GM21825 (cell line): Measurements from ENCODE around the gene QPRT.
"Not testable (repeated sequence)": the region's sequence is repeated elsewhere in the genome, so short reads cannot be mapped to it uniquely, and the experiment has no call there.

Experiments
- ATAC-seq: cut with Tn5 transposase; IDR thresholded peaks from one replicate; pipeline ENCODE4 v1.9.1; 2021; ENCODE audit warnings: mild to moderate bottlenecking, moderate library complexity; ENCODE audit not compliant: unreplicated experiment

The QPRT gene

DNA sequence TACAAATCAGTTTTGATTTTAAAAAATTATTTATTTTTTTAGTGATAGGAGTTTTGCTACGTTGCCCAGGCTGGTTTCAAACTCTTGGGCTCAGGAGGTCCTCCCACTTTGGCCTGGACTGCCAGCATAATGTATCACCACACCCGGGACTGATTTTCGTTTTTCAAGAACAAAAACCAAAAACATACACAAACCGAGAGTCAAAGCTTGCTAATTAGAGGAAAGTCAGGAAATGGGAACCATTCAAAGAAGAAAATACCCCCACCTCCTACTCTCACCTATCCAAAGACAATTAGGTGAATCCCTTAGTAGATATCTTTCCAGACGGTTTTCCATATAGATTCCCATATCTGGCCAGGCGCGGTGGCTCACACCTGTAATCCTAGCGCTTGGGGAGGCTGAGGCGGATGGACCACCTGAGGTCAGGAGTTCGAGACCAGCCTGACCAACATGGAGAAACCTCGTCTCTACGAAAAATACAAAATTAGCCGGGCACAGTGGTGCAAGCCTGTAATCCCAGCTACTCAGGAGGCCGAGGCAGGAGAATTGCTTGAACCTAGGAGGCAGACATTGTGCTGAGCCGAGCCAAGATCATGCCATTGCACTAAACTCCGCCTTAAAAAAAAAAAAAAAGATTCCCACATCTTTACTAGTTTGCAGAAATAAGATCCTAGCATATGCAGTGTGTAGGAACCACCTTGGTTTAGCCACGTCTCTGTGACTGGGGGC, 16.8 kb upstream of the QPRT start:
- no peak for ATAC-seq

- no peak for ATAC-seq
Measured at GRCh38 chr16:29662729-29663015, 16.3 kb upstream of the QPRT start.

DNA sequence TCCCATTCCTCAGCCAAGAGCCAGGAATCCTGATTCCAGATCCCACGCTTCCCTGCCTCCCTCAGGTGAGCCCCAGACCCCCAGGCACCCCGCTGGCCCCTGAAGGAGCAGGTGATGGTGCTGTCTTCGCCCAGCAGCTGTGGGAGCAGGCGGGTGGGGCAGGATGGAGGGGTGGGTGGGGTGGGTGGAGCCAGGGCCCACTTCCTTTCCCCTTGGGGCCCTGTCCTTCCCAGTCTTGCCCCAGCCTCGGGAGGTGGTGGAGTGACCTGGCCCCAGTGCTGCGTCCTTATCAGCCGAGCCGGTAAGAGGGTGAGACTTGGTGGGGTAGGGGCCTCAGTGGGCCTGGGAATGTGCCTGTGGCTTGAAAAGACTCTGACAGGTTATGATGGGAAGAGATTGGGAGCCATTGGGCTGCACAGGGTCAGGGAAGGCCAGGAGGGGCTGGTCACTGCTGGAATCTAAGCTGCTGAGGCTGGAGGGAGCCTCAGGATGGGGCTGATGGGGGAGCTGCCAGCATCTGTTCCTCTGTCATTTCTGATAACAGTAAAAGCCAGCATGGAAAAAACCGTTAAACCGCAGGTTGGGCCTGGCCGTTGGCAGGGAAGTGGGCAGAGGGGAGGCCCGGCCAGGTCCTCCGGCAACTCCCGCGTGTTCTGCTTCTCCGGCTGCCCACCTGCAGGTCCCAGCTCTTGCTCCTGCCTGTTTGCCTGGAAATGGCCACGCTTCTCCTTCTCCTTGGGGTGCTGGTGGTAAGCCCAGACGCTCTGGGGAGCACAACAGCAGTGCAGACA, 15.8 kb upstream of the QPRT start, which contains the start of gene SPN:
Gene SPN (plus strand): TSS at position 232 of the 791 bp plus-strand sequence. CDS start 482 bp downstream, at position 714.
- no peak for ATAC-seq

DNA sequence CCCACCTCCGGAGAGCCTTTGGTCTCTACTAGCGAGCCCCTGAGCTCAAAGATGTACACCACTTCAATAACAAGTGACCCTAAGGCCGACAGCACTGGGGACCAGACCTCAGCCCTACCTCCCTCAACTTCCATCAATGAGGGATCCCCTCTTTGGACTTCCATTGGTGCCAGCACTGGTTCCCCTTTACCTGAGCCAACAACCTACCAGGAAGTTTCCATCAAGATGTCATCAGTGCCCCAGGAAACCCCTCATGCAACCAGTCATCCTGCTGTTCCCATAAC, 15.2 kb upstream of the QPRT start:
- ATAC-seq, result no peak

DNA sequence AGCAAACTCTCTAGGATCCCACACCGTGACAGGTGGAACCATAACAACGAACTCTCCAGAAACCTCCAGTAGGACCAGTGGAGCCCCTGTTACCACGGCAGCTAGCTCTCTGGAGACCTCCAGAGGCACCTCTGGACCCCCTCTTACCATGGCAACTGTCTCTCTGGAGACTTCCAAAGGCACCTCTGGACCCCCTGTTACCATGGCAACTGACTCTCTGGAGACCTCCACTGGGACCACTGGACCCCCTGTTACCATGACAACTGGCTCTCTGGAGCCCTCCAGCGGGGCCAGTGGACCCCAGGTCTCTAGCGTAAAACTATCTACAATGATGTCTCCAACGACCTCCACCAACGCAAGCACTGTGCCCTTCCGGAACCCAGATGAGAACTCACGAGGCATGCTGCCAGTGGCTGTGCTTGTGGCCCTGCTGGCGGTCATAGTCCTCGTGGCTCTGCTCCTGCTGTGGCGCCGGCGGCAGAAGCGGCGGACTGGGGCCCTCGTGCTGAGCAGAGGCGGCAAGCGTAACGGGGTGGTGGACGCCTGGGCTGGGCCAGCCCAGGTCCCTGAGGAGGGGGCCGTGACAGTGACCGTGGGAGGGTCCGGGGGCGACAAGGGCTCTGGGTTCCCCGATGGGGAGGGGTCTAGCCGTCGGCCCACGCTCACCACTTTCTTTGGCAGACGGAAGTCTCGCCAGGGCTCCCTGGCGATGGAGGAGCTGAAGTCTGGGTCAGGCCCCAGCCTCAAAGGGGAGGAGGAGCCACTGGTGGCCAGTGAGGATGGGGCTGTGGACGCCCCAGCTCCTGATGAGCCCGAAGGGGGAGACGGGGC, 14.7 kb upstream of the QPRT start:
- no peak for ATAC-seq

DNA sequence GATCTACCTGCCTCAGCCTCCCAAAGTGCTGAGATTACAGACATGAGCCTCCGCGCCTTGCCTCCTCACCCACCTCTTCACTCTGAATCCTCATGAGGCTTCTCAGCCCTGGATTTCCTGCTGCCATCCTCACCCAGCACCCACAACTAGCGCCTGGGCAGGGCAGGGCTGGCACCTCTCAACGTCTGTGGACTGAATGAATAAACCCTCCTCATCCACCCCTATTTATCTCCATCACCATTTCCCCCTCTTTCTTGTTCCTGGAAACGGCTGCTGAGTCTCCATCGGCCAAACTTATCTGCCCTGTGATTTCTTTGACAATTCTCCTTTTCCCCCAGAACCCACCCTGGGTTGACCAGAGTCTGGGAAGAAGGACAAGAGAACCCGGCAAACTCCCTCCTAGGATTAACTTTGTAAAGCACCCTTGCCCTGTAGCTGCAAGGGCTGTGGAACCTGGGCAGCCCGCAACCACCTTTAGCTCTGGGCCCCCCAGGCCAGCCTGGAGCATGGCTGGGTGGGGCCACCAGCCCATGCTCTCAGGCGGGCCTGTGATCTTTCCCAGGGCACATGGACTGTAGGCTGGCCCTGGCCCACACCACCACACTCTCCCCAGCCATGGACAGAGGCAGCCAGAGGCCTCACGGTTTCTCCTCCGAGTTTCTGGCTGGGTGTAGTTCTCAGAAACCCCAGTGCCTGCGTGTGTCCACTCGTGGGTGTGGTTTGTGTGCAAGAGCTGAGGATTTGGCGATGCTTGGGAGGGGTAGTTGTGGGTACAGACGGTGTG, 13.5 kb upstream of the QPRT start:
- ATAC-seq, result no peak

GRCh38 chr16:29667322-29667610, 11.7 kb upstream of the QPRT start:
- ATAC-seq, result not testable (repeated sequence)

- ATAC-seq, result no peak
Measured at GRCh38 chr16:29667755-29668154, 11.2 kb upstream of the QPRT start.

DNA sequence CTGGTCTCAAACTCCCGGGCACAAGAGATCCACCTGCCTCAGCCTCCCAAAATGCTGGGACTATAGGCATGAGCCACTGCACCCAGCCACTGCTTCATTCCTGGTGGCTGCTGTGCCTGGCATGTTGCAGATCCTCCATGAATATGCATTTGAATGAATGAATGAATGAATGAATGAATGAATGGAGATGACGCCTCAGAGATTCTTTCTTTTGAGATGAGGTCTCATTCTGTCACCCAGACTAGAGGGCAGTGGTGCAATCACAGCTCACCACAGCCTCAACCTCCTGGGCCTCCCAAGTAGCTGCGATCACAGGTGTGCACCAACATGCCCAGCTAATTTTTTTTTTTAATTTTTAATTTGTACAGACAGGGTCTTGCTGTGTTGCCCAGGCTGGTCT, 10.7 kb upstream of the QPRT start:
- ATAC-seq, result no peak

DNA sequence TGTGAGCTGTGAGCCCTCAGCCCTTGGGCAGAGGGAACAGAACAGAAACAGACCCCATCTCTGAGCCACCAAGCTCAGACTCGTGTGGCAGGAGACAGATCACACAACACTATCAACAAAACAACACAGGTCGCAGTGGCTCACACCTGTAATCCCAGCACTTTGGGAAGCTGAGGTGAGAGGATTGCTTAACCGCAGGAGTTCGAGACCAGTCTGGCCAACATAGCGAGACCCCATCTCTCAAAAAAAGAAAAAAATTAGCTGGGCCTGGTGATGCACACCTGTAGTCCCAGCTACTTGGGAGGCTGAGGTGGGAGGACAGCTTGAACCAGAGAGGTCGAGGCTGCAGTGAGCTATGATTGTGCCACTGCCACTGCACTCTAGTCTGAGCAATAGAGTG, 5.5 kb upstream of the QPRT start:
- no peak for ATAC-seq

- no peak for ATAC-seq
Measured at GRCh38 chr16:29674188-29674587, 4.8 kb upstream of the QPRT start.

GRCh38 chr16:29675811-29676643, 3.0 kb upstream of the QPRT start:
- no peak for ATAC-seq

DNA sequence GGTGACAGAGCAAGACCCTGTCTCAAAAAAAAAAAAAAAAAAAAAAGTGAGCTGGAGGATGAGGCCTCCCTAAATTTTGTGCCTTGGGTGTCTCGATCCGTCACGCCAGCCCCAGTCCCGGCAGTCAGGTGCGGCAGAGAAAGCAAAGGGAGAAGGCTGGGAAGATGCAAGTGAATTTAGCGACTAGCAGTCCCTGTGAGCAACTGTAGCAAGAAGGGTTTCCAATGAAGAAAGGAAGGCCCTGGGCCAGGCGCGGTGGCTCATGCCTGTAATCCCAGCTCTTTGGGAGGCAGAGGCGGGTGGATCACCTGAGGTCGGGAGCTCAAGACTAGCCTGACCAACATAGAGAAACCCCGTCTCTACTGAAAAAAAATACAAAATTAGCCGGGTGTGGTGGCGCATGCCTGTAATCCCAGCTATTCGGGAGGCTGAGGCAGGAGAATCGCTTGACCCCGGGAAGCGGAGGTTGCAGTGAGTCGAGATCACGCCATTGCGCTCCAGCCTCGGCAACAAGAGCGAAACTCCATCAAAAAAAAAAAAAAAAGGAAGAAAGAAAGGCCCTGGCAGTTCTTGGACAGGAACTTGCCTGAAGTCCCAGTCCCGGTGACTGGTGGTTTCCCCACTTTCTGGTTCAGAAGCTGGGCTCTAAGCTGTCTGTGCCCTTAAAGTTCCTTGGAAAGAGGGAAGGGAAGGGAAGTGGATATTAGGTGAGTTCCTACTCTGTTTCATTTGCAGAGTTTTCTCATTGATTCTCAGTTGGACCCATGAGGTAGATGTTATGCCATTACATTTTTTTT, 1.8 kb upstream of the QPRT start:
- ATAC-seq, result no peak

DNA sequence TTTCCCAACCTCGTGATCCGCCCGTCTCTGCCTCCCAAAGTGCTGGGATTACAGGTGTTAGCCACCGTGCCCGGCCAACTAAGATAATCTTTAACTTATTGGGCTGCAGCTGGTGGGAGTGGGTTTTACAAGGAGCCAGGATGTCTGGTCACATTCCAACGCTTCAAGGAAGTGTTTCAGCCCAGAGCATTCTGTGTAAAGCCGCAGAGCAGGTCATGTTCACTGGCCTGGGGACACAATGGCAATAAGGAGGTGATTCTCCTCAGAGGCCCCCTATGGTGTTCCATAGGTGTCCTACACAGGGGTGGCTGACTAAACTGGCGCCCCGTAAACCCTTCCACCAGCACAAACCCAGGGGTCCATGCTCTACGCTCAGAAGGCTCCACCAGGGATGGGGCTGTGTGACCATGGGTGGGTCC, 1.2 kb downstream of the QPRT start:
- ATAC-seq, result no peak

DNA sequence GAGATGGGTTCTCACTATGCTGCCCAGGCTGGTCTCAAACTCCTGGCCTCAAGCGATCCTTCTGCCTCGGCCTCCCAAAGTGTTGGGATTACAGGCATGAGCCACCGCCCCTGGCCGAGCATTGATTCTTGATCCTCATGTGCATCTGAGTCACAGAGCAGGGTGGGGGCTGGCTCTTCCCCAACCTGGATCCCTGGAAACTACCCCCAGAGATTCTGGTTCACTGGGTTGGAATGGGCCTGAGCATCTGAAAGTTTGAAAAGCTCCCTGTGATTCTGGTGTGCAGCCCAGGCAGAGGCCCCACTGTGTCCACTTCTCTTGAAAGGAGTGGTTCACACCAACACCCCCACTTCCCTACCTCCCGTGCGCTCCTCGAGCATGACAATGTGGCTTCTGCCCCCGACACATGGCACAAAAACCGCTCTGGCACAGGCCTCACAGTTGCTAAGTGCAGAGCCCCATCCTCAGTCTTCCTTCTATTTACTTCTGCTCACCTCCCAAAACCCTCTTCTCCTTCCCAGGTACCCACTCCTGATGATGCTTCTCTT, 4.6 kb downstream of the QPRT start:
- no peak for ATAC-seq

DNA sequence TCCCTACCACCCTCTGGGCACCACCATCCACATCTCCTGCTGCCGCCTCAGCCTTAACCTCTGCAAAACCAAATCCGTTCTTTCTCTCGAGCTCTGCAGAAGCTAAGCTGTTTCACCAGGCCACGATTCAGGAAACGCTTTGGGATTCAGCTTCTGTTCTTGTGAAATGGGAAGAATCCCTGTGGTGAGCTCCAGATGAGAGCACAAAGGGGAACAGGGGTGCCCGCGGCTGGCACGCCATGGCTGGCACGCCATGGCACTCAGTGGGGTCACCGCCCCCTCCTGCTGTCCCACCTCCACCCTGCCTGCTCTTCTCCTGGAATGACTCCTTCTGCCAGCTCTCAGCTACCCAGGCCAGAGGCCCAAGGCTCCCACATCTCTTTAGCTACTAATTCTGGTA, 5.7 kb downstream of the QPRT start:
- no peak for ATAC-seq

DNA sequence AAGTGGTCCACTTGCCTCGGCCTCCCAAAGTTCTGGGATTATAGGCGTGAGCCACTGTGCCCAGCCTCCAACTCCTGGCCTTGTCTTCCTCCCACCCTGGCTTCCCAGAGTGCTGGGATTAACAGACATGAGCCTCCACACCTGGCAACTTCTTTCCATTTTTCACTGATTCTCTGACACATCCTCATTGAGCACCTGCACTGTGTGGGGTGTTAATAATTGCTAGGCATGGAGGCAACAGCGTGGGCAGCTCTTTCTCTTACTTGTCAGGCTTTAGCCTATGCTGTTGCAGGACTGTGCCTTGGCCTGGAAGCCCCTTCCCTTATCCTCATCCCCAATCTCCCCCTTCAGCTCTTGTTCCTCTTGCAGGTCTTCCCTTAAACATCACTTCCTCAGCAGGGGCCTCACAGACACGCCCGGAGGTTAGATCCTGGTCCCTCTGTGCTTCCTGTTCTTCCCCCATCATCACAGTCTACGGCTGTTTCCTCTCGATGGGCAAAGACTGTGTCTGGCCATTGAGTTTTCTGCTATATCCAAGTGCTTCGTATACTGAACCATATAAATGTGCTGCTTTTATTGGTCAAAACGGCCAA, 7.9 kb downstream of the QPRT start:
- no peak for ATAC-seq

- ATAC-seq, result no peak
Measured at GRCh38 chr16:29687755-29688154, 8.8 kb downstream of the QPRT start.

GRCh38 chr16:29688172-29688571, 9.2 kb downstream of the QPRT start:
- ATAC-seq, result no peak
